Bronchus fibroblast of lung (primary cell): ENCODE data around the gene DNAJC12. TPM values are rescaled to one million over a fixed set of nuclear protein-coding genes. Genes with fewer than 3 reads are reported as not detected.

Source experiments
- total RNA-seq: library from RNA; depleted of rRNA; stranded (reverse); fragments of >200 nt; gene quantifications from 2 replicates; pipeline ENCODE4 v1.2.3, GENCODE V29; 2015

Gene DNAJC12
- 1.8 and 2.2 TPM in 2 replicates for total RNA-seq

DNA sequence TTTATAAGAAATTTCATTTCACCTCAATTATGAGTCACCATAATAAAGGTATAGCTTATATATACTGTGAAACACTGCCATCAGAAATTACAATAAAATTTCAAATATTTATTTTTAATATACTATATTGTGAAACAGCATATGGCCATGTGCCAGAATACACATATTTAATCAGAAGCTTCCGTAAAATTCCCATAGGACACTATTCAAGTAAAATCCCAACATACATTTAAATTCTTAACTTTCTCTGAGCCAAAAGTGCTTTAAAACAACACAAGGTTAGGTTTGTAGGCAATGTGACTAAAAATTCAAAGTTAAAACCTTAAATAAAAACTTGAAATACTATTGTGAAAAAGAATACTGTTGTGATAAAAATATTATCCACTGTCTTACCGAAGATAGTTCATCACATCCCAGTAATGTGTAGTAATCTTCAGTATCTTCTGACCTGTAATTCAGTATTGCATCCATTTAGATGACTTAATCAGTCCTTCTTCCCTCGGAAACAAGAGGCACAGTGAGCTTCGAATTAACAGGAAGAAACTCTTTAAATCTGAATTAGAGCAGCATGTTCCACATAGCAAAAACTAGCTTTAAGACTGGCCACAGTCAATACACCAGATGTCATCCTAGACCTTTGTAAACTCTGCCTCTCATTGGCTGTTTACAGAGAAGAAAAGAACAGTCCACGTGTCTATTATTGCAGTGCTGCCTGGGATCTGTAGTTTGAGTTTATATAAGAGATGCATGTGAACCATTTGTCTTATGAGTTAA lies at the start of gene DNAJC12:
Gene DNAJC12, minus strand, starts transcription at position 648 of the 774 bp plus-strand sequence. Its CDS starts 177 bp downstream, at position 471.

GRCh38 chr10:67884313-67884841 lies 46.4 kb upstream of the DNAJC12 start, which contains the start of gene SIRT1:
TSS of gene SIRT1 (plus strand) at chr10:67884656. CDS start at chr10:67884722, 66 bp downstream.

Other genes with a start within 250 kb of the DNAJC12 start
- gene CTNNA3, start 142.0 kb downstream of the DNAJC12 start, total RNA-seq = not detected in 2 replicates
- gene SIRT1, start 46.5 kb upstream of the DNAJC12 start, total RNA-seq = 10.9 and 11.6 TPM in 2 replicates
- 30.0 and 30.1 TPM in 2 replicates for gene HERC4, start 237.1 kb upstream of the DNAJC12 start, total RNA-seq